HuH-7.5 (cell line): Measurements from ENCODE around the gene KLF13.
"Not testable (repeated sequence)": the region's sequence is repeated elsewhere in the genome, so short reads cannot be mapped to it uniquely, and the experiment has no call there.

ENCODE experiments used
- DNase-seq: peaks from one replicate; pipeline ENCODE4 v3.0.0; 2011; ENCODE audit warnings: low spot score

Gene KLF13

DNA sequence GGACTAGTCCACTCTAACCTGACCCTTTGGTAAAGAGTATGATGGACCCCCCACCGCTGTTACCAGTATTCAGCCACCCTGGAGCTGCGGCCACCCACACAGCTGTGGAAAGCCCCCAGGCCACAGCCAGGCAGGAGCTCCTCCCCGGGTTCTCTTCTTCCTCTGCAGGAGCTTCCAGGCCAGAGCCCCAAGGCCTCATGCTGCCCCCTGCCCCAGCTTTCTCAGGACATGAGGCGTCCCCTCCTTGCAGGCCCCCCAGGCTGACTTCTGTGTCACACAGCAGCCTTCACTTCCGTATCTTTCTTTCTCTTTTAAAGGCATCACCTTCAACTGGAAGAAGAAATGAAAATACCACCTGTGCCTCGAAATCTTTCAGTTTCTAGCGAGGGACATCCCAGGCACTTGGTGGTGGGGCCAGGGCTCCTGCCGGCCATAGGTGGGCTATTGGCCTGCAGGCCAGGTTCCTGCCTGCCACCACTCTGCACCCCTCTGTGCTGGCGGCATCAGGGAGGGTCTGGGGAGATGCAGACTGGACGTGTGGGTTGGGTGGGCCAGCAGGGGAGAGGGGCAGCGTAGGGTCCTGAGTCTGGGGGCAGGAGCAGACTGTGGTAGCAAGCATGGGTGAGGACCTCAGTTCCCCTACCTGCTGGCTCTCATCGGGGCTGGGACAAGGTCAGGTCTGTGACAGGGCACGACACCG lies 19.9 kb downstream of the KLF13 start:
- DNase-seq, result no peak

DNA sequence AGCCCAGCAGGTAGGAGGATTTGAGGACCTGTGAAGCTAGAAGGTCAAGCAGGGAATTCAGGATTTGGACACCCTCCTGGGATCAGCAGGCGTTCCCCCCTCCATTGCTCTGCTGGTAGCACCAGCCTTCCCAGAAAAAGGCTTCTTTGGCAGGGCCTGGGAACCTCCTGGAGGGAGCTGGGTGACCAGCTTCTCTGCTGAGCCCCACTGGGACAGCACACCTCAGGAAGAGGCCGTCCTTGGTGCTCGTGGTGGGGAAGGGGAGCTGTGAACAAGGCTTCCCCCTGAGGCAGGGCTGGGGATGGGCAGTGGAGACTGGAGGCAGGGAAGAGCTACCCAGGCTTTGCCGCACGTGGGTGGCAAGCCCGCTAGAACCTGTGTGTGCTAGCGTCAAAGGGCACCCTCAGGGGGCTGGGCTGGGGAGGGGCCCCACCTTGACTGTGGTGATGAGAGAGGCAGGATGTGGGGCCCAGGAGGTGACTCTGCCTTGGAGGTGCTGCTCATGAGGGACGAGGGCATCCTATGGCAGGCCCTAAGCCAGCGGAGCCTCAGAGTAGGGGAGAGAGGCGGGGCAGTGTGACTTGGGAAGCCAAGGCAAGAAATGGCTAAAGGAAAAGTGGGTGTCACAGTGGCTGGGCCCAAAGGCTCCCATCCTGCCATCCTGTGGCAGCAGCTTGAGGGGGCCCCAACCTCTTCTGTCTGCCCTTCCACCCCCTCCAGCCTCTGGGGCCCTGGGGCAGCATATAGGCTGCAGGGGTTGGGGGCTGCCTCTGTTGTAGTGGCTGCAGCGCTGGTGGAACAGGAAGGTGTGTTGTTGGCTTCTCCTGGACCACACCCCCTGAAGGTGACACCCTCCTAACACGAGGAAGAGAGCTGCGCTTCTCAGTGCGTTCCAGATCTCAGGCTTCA lies 20.7 kb downstream of the KLF13 start:
- no peak for DNase-seq

DNA sequence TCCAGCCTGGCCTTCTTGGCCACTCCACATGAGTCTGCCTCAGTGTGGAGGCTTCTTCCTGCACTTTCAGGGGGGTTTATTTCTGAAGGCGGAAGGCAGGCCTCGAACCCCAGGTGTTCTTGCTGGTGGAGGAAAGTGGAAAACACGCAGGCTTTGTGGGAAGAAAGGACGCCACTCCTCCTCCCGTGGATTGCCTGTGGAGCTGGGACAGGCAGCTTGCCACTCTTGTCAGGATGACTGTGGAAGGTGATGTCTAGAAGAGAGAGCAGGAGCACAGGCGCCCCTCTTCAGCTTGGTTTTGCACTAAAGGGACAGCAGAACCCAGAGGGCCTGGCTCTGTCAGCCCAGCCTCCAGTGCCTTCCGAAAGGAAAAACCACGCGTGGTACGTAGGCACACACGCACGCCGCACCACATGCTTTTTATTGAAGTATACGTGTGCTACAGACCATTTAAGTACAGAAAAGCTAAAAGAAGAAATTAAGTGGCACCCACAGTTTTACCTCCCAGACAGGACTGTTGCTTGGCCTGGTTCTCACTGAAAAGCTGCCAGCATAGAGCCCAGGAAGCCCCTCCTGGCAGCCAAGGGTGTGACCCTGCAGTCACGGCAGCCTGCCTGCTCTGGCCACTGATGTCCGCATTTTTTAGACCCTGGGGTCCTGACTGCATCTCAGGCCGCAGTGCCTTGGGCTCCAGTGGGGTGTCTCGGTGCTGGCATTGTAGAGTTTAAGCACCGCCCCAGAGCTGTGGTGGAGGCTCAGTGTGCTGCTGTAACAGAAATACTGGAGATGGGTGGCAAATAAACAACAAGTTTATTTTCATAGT lies 21.6 kb downstream of the KLF13 start:
- DNase-seq, result no peak

DNA sequence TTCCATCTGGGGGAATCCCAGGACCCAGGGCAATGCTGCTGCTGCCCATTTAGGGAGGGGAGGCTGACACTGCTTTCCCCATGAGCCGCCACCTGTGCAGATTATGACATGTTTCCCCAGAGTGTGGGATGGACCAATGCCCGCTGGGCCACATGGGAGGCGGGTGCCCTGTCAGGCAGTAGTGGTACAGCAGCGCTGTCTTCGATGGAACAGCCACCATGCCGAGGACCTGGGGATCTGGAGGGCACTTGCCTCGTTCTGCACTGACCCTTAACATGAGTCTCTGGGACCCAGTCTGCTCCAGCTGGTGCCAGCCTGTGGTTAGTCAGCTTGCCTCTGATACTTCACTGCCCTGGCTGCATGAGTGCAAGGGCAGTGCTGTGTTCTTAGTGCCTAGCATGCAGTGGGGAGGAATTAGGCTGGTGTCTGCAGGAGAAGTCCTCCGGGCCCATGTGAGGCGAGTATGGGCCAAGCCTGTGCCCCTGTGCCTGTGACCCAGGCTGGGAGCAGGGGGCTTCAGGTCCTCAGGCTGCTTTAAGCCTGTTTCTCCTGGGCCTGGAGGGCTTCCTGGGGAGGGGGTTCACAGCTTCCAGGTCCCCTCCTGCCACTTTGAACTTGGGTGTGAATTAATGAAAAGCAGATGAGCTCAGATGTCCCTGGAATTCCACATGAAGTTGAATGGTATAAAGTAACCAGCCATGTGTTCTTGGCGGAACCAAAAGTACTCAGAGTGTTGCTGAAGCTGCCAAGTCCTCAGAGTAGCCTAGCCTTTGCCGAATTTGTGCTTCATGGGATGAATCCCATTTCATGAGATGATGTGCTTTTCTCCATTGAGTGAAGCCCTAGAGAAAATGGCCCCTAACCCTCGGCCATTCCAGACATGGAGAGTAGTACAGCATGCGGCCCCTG lies 22.9 kb downstream of the KLF13 start:
- DNase-seq, result no peak

DNA sequence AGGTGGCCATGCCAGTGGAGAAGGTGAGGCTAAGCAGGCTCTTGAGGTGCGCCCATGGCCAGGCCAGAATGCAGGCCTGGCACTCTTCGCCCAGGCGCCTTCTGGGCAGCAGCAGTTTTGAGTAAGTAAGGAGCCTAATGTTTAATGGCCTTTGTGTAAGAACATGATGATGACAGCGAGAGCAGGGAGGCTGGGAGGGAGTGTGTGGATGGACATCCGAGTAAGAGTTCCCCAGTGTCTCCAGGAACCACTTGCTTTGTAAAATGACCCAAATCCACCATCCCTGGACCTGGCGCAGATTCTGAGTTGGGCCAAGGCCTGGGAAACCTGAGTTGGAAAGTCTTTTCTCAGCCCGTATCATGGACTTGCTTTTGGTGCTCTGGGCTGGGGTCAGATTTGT lies 24.1 kb downstream of the KLF13 start:
- DNase-seq, result no peak

DNA sequence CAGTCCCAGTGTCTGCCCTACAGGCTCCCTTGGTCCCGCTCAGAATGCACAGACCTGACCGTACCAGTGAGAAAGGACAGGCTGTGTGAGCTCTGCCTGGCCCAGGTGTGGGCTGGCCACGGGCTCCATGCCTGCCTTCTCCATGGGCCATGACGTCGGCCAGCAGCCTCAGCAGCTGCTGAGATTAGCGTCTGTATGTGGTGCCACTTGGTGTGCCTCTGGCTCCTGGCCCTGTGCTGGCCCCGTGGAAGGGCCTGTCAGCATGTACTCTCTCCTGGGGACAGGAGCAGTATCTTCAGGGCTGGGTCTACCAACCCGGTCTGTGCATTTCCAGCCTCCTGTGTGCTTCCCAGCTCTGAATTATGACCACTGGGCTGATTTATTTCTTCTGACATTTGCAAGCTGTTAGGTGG lies 25.7 kb downstream of the KLF13 start:
- DNase-seq, result no peak

DNA sequence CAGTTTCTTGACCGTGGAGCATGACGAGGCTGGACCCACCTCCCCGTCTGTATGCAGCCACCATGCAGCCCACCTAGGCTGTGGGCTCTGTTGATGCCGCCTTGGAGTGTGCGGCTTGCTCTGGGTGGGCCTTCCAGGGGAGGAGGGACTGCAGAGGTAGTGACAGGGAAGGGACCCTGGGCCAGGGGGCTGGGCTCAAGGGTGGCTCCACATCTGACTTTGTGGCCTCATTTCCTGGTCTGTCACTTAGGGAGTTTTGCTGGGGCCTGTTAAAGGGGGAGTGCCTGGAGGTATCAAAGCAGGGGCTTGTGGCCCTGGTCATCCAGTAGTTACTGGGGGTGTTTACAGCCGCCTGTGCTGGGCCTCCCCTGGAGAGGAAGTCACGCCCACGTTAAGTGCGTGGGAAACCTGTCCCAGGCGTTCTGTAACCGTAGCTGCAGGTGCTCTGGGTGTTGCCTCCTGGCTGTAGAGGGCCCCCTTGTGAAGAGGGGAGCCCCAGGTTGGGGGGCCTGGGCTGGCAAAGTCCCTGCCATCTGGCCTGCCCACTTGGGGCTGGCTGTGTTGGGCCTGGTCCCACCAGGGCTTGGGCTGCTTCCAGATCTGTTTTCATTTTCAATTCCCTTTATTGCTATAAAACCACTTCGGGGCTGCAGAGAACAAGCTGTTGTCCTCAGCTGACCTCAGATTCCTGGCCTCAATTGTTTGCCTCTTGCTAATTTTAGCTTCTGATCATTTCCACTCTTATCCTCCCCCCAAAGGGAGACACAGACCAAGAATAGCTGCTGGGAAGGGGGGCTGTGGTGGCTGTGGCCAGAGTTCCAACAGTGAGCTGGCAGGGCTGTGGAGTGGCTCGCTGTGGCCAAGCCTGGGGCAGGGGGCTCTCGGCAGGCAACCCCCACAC lies 26.5 kb downstream of the KLF13 start:
- no peak for DNase-seq

DNA sequence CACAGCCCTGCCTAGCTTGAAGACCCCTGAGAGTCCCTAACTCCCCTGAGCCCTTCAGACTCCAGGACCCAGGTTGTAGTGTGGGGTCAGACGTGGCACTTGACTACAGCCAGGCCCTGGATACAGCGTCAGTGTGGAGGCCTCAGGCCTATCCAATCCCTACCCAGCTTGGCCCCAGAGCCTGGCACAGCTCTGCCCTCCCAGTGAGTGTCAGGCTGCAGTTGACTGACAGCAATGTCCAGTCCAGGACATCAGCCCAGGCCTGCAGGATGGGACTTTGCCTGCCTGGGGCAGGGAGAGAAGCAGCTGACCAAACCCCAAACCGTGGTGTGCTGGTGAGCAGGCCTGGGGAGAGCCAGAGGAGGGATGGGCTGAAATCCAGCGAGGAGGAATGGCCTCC lies 27.3 kb downstream of the KLF13 start:
- no peak for DNase-seq

DNA sequence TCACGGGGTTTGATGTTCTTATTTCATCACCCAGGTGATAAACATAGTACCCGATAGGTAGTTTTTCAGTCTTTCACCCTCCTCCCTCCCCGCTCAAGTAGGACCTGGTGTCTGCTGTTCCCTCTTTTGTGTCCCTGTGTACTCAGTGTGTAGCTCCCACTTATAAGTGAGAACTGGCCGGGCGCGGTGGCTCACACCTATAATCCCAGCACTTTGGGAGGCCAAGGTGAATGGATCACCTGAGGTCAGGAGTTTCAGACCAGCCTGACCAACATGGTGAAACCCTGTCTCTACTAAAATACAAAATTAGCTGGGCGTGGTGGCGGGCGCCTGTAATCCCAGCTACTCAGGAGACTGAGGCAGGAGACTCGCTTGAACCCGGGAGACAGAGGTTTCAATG lies 29.5 kb downstream of the KLF13 start:
- not testable (repeated sequence) for DNase-seq

DNA sequence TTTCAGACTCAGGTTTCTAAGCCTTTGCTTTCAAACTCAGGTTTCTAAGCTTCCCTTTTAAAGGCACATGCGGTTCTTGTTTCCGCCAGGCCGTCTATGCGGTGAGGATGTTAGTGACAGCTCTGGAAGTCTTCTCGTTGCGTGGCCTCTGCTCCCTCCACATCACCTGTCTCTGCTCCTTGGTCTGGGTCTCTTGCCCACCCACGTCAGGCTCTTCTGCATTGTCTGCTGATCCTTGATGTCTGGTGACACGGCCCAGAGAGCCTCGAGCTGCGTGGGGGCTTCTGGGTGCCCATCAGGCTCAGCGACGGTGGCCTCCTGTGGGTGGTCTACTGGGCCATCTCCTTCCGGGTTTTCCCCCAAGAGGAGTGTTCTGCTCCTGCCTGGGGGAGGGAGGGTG lies 30.5 kb downstream of the KLF13 start:
- DNase-seq, result no peak

DNA sequence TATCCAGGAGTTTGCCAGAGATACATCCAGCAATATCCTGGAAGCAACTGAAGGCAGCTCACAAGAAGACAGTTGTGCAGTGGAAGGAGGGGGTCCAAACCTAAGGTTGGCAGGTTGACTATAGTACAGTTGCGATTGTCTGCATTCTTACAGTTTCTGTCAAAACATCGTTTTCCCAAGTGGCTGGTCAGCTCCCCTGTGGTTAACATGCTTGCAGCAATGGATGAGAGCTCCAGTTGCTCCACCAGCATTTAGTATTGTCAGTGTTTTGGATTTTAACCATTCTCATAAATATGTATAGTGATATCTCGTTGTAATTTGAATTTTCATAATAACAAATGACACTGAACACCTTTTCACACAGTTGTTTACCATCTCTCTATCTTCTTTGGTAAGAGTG lies 31.5 kb downstream of the KLF13 start:
- no peak for DNase-seq

DNA sequence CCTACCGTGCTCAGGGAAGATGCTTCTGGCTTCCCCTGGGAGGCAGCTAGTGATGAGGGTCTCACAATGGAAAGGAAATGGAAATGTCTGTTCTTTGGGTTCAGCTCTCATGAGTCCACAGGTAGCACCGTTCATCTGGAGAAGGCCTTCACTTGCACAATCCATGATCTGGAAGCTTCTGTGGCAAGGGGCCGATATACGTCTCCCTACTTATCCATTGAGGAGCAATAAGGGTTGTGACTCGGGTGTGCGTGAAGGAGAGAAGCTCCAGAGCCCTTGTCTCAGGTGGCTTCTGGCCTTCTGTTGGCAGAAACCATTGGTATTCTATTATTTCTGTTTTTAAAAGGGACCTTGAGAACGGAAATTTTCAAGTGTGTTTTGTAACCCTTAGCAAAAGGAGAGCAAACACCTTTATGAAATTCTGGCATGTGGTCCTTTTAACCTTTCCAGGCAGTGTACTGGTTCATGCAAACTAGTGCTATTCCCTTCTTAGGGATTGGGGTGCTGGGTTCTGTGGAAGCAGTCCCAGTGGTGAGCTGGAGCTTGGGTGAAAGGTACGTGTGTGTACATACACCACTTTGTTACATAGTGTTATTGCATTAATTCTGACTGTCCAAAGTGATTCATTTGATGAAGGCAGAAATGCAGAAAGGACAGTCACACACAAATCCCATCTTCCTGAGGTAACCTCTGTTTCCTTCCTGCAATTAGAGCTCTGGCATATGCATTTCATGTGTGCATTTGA lies 32.5 kb downstream of the KLF13 start:
- DNase-seq, result no peak

DNA sequence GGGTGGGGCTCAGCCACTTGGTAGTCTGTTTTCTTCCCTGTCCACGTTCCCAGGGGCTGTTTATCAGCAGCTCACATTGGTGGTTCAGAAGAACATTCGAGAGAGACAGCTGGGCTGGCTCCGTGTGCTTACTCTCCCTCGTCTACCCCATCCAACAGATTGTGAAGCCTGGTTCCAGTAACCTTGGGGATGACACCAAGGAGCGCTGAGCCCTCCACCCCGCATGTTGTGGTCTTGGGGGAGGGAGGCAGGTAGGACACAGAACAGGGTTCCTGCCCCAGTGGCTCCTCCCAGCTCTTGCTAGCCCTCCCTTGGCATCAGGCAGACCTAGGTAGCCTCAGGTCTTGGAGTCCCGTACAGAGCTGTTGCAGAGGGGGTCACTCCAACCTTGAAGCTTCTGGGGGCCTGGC lies 33.1 kb downstream of the KLF13 start:
- no peak for DNase-seq

DNA sequence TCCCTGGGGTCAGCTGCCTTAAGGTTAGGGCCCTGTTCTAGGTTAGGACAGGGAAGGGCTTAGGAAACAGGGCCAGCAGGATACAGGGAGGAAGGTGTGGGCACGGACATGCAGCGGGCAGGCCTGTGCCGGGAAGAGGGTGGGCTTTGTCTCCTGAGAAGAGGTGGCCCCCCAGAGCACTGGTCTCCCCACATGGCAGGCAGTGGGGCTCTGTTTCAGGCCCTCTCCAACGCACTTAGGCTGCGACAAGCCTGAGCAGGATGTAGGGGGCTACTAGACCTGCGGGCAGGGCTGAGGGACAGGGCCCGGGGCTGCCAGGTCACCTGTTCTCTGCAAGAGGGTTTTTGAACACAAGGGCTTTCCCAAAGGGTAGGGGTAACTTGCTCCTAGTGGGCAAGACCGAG lies 33.5 kb downstream of the KLF13 start:
- no peak for DNase-seq

DNA sequence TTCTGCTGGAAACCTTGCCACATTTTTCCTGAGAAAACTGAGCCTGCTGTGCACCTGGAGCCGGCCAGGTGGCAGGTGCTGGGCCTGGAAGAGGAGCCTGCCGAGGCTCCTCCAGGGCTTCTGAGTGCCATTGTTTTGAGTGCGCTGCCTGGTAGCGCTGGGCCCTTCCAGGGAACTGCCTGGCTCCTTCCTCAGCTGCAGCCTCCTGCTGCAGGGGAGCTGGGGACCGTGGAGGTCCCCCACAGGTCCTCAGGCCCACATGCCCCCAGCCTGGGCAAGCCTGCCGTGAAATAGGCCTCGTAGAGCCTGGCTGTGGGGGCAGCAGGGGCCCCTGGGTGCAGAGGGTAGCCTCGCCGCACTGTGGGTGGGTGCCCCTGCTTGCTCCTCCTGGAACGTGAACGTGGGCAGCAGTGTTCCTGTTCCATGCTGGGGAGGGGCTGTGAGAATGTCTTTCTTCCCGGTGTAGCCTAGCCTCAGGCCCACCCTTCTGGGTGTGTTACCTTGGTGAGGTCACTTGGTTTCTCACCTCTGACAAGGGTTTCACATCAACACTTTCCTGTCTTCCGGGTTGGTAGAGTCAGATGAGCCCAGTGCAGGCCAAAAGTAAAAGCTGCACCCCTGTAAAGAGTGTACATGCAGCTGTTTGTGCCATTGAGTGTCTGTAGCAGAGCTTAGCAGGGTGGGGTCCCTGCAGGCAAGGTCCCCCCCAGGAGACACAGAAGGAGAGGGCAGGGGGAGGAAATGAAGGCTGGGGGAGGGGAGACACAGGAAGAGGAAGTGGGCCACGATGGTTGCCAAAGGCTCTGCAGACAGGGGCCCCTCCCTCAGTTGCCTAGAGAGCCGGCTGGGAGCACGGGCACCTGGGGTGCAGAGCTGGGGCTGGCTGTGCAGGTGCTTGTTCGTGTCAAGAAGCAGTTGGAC lies 34.5 kb downstream of the KLF13 start:
- no peak for DNase-seq

DNA sequence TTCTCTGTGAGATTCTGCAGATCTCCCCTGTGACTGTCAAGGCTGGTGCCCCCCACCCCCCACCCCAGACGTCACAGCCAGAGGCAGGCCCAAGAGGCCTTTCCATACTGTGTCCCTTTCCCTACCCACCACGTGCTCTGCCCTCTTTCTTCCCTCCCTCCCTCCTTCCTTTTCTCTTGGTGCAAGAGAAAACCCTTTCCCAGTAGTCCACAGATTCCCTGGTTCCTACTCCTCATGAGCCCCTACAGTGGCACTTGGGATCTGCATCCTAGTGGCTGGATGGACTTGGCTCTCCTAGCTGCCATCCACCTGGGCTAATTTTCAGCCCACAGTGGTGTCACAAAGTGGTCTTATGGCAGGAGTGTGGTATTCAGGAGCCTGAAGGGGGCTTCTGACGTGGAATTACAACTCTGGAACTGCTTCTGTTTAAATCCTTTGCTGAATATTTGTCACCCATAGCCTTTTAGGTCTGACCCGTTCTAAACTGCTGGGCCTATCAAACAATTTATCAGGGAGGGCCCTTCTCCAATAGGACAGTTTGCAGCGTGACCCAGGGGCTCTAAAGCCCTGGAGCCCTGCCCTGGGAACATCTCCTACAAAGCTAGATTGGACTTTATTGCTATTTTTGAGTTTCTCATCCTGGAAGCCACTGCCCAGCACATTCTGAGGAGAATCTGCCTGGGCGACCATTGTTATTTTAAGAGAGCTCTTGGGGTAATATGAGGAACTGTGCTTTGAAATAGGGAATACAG lies 35.3 kb downstream of the KLF13 start:
- DNase-seq, result no peak

DNA sequence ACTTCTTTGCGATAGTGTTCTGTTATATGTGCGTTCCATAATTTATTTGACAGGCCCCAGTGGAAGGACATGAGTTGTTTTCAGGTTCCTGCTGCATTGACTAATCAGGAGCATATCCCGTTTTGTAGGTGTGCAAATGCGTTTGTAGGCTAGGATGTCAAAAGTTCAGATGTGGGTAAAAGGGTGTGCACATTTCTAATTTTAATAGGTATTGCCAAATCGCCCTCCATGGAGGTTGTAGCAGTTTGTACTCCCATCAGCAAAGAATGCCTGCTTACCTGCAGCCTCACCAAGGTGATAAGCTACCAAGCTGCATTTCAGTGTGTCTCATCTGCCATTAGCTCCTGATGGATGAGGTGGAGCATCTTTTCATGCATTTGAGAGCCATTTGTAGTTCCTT lies 36.3 kb downstream of the KLF13 start:
- DNase-seq, result no peak
